22Rv1 (cell line): ENCODE measurements around the gene SRSF9.

Experiments used
- H3K27ac ChIP-seq: fragments of 450-650 bp; 2 replicates; pipeline ENCODE4 v1.5.1; 2017
- ZFX ChIP-seq: fragments of 450-650 bp; IDR thresholded peaks from 2 replicates; pipeline ENCODE4 v1.6.1; 2017; ENCODE audit warnings: antibody characterized with exemption, borderline replicate concordance
- TF ChIP-seq, protein P1 (sequence below): fragments of 450-650 bp; IDR thresholded peaks from 2 replicates; pipeline ENCODE4 v1.5.1; 2017; ENCODE audit warnings: mild to moderate bottlenecking

SRSF9 gene

DNA sequence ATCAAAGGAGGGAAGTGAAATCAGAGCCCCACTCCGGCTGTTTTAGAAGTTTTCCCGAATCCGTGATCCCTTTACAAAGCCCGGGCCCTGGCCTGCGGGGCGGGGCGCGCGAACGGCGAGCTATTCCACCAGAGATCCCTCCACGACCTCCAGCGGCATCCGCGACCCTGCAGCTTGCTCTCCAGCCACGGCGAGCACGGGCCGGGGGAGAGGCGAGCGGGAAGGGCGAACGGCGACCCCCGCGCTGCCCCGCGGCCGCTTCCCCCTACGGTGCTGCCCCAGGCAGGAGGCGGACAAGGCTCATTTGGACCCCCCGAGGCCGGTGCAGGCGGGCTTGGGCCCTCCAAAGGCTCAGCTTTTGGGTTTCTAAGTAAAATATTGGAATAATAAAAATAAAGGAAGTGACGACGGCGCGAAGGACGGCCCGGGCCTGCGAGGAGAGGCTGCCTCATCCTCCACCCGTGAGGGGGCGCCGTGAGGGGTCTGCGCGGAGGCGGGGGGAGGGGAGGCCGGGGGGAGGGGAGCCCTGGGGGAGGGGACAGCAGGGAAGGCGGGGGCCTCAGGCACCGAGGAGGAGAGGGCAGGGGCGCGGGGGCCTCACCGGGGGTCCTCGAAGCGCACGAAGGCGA, 613 bp downstream of the SRSF9 start:
- TF ChIP-seq, protein P1, sequence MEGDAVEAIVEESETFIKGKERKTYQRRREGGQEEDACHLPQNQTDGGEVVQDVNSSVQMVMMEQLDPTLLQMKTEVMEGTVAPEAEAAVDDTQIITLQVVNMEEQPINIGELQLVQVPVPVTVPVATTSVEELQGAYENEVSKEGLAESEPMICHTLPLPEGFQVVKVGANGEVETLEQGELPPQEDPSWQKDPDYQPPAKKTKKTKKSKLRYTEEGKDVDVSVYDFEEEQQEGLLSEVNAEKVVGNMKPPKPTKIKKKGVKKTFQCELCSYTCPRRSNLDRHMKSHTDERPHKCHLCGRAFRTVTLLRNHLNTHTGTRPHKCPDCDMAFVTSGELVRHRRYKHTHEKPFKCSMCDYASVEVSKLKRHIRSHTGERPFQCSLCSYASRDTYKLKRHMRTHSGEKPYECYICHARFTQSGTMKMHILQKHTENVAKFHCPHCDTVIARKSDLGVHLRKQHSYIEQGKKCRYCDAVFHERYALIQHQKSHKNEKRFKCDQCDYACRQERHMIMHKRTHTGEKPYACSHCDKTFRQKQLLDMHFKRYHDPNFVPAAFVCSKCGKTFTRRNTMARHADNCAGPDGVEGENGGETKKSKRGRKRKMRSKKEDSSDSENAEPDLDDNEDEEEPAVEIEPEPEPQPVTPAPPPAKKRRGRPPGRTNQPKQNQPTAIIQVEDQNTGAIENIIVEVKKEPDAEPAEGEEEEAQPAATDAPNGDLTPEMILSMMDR: no peak
- no peak for TF ChIP-seq ZFX
- peak overlapping the region; percentile 89 for H3K27ac ChIP-seq

DNA sequence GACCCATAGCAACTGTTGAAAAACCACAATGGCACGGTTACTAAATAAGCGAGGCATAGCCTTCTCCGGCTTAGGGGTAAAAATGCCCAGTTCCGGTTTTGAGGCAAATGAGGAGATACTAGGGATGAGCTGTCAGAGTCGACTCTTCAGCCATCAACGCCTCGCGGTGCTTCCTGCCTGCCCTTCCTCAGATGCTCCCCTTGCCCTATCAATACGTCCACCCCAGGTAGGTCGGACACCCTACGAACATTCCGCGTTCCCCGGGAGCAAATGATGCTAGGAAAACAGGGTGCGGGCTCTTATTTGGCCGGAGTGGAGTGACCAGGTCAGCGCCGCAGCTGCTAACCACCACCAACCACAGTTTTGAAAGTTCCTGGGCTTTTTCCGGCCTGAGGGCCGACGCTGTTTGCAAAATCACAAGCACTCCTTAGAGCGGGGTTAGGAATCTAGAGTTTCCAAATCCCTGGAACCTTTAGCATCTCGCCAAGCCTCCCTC, 1.2 kb downstream of the SRSF9 start:
- TF ChIP-seq, protein P1: no peak
- no peak for TF ChIP-seq ZFX
- peak overlapping the region; percentile 89 for H3K27ac ChIP-seq

DNA sequence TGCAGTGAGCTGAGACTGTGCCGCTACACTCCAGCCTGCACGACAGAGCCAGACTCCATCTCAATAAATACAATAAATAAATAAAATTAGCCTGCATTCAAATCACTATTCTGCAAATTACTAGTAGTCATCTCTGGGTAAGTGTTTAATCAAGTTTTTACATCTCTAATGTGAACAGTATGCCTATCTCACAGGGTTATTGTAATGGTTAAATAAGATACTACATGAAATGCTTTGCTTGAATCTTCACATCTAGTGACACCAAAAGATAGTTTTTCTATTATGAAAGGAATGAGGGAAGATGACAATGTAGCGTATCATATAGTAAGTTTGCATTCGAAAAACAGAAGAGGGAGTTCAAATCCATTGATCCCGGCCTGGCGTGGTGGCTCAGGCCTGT, 2.1 kb downstream of the SRSF9 start:
- TF ChIP-seq, protein P1: no peak
- TF ChIP-seq ZFX: no peak
- H3K27ac ChIP-seq: peak overlapping the region; percentile 19; the same call in 1 of the 2 replicates

DNA sequence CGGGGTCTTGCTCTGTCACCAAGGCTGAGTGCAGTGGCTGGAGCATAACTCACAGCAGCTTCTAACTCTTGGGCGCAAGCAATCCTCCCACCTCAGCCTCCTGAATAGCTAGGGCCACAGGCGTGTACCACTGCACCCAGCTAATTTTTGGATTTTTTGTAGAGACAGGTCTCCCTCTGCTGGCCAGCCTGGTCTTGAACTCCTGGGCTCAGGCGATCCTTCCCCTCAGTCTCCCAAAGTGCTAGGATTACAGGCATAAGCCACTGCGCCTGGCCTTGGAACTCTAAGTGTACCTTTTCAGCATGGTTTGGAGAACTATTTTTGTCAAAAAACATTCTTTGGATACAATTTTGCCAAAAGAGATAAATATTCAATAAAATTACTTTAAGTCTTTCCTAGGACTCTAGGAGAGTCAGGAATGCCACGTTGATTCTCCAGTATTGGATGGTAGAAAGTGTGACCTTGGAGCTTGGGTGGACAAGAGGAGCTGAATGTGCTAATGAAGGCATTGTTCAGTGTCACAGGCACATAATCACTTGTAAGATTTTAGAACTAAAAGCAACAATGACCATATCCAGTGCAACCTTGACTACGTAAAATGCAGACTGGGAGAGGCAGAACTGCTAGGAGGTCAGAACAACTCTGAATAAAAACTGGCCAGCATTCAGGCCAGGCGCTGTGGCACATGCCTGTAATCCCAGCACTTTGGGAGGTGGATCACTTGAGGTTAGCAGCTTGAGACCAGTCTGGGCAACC, 2.8 kb downstream of the SRSF9 start:
- TF ChIP-seq ZFX: no peak
- TF ChIP-seq, protein P1: peak; percentile 81
- H3K27ac ChIP-seq: peak overlapping the region; percentile 19; the same call in 1 of the 2 replicates

DNA sequence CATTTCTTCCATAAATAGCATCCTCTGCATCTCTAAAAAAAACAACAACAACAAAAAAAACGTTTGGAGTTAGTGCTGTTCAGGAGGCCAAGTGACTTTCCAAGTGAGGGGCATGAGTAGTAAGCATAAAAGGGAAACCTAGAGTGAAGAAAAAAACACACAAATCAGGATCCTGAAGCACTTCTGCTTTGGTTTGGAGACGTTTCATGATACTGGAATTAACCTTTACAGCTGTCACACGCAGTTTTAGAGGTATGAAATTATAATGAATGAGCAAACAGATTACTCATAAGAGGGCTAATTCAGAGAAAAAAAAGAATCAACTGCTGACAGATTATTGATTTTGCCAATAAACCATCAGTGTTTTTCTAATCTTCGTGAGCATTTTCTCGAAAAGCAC, 3.8 kb downstream of the SRSF9 start:
- TF ChIP-seq, protein P1: no peak
- TF ChIP-seq ZFX: no peak
- no peak overlapping the region; the same call in 1 of the 2 replicates for H3K27ac ChIP-seq

DNA sequence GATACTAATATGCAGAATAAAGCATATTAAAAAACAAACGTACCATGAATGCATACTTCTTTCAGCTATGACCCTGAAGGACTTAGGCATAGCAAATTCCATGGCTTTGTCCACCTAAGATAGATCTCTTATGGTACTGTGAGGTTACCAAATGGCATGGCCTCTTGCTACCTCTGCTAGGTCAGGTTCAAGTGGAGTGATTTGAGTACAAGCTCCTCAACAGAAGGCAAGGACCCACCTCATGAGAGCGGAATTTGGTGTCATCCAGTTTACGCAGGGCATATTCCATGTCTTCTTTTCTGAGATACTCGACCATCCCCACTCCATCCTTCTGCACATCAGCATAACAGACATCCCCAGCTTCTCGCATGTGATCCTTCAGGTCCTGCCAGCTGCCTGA, 5.8 kb downstream of the SRSF9 start:
- H3K27ac ChIP-seq: no peak overlapping the region
- no peak for TF ChIP-seq ZFX
- TF ChIP-seq, protein P1: no peak

DNA sequence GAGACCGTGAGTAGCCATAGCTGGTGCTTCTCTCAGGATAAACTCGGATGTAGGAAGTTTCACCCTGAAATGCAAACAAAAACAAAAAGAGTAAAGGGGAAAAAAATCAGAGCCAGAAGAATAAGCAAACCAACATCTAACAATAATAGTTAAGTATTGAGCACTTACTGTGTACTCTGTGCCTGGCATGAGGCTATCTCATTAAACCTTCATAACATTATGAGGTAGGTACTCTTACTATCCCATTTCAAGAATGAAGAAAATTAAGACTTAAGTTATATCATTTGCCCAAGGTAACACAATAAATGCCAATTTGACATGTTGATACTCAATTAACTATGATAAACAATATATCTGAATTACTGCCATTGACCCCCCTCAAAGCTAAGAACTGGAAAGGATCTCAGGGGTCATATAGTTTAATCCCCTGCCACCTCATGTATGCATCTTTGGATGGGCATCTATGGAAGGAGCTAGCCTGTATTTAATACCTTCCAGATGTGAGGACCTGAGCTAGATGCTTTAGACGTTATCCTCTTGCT, 7.4 kb downstream of the SRSF9 start:
- peak overlapping the region; percentile 1; the same call in 1 of the 2 replicates for H3K27ac ChIP-seq
- TF ChIP-seq, protein P1: no peak
- no peak for TF ChIP-seq ZFX
